Measurements from ENCODE around the gene ARHGEF10L. TPM values are rescaled to one million over a fixed set of nuclear protein-coding genes. Genes with fewer than 3 reads are reported as not detected.

The ARHGEF10L gene
- total RNA-seq, 4 donors from 2014 or later, result 38.5 to 73.8 (median 41.7) TPM

DNA sequence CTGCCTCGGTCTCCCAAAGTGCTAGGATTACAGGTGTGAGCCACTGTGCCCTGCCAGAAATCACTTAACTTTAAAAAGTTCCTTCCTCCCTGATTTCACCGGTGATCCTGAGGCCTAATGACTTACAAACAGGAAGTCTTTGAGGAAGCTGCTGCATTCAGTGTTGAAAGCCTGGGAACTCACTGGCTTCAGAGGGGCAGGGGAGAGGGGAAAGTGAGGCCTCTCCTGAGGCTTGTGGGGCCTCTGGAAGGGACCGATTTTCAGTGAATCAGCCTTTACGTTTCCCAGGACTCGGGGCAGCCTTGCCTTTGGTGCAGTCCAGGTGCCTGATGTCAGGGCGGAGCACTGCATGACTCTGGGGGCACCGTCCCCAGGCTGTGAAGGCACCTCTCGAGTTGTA is 30.1 kb upstream of the ARHGEF10L start:
- H3K27me3 ChIP-seq, result no peaks in the 10 kb centered on the region
- H3K27ac ChIP-seq, result no peak overlapping the region
- no peaks in the 10 kb centered on the region for H3K4me1 ChIP-seq
- no peak overlapping the region for H3K4me3 ChIP-seq
- no peak for TF ChIP-seq EP300 (IDR thresholded peaks at IDR 0.05)
- no peak for TF ChIP-seq POLR2A (IDR thresholded peaks at IDR 0.05)
- TF ChIP-seq, protein P1, sequence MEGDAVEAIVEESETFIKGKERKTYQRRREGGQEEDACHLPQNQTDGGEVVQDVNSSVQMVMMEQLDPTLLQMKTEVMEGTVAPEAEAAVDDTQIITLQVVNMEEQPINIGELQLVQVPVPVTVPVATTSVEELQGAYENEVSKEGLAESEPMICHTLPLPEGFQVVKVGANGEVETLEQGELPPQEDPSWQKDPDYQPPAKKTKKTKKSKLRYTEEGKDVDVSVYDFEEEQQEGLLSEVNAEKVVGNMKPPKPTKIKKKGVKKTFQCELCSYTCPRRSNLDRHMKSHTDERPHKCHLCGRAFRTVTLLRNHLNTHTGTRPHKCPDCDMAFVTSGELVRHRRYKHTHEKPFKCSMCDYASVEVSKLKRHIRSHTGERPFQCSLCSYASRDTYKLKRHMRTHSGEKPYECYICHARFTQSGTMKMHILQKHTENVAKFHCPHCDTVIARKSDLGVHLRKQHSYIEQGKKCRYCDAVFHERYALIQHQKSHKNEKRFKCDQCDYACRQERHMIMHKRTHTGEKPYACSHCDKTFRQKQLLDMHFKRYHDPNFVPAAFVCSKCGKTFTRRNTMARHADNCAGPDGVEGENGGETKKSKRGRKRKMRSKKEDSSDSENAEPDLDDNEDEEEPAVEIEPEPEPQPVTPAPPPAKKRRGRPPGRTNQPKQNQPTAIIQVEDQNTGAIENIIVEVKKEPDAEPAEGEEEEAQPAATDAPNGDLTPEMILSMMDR (IDR thresholded peaks at IDR 0.05), result no peak
- WGBS, 2 donors, result 44 to 64% methylated on average over 8 of the region's 8 CpGs
- no peak for DNase-seq (ENCODE audit: low spot score in 2 of 2)
- no peaks in the 10 kb centered on the region for H3K9me3 ChIP-seq
- no peaks in the 10 kb centered on the region for H3K36me3 ChIP-seq

DNA sequence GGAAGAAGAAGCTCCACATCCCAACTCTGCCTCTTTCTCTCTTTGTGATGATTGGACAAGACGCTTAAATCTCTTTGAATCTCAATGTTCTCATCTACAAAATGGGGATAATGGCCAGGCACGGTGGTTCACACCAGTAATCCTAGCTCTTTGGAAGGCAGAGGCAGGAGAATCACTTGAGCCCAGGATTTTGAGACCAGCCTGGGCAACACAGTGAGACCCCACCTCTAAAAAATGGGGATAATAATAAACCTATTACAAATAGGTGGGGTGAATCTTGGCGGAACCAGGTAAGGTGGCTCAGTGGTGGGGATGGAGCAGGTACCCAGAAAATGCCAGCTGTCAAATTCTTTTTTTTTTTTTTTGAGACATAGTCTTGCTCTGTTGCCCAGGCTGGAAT is 29.4 kb upstream of the ARHGEF10L start:
- Histone ChIP-seq H3K36me3 (no peaks in the 10 kb centered on the region), H3K4me3 (no peak overlapping the region), H3K4me1 (no peaks in the 10 kb centered on the region), H3K27ac (no peak overlapping the region), H3K9me3 (no peaks in the 10 kb centered on the region), H3K27me3 (no peaks in the 10 kb centered on the region)
- 91 to 93% methylated on average over 3 of the region's 3 CpGs for WGBS, 2 donors
- no peak for DNase-seq (ENCODE audit: low spot score in 2 of 2)
- TF ChIP-seq, protein P1 (IDR thresholded peaks at IDR 0.05), result no peak
- TF ChIP-seq EP300 (IDR thresholded peaks at IDR 0.05), result no peak
- no peak for TF ChIP-seq POLR2A (IDR thresholded peaks at IDR 0.05)

DNA sequence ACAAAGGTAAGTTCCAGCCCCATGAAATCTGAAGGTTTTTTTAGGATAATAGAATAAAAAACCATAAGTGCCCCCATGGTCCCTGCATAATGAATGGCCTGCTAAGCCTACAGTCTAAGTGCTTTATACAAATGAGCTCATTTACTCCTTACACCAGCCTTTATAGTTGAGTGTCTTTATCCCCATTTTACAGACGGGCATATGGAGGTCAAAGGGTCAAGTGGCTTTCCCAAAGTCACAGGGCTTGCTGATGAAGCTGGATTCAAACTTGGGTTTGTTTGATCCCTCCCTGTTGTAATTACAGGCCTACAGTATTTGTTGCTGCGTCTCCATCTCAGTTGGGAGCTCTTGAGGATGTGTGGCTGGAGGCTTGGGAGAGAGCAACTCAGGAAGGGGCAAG is 28.3 kb upstream of the ARHGEF10L start:
- H3K36me3 ChIP-seq, result no peaks in the 10 kb centered on the region
- DNase-seq (ENCODE audit: low spot score in 2 of 2), result no peak
- no peak for TF ChIP-seq EP300 (IDR thresholded peaks at IDR 0.05)
- TF ChIP-seq, protein P1 (IDR thresholded peaks at IDR 0.05), result no peak
- no peak for TF ChIP-seq POLR2A (IDR thresholded peaks at IDR 0.05)
- no peaks in the 10 kb centered on the region for H3K9me3 ChIP-seq
- peaks cover 0 to 6% (median 4%) of the 10 kb centered on the region in 4 donors for H3K4me1 ChIP-seq
- H3K4me3 ChIP-seq, result no peak overlapping the region
- WGBS, 2 donors, result 87 to 90% methylated on average over 2 of the region's 2 CpGs
- H3K27ac ChIP-seq, result no peak overlapping the region
- H3K27me3 ChIP-seq, result no peaks in the 10 kb centered on the region

DNA sequence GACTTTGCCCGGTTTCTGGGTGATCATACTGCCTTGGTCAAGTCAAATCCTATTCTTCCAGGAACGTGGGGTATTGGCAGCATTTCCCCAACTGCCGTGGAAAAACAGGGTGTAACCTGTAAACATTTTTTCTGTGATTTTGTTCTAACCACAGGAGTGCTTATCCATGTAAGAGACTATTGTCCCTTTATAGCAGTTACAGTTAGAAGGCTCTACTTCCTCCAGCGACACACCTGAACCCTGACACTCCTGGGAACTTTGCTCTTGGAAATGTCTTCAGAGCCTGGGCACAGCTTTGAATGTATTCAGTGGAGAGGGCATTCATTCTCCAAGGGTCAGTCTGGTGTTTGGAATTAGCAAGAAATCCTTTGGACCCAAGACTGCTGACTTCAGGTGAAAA is 26.4 kb upstream of the ARHGEF10L start:
- no peak overlapping the region for H3K27ac ChIP-seq
- DNase-seq (ENCODE audit: low spot score in 2 of 2), result no peak
- H3K4me1 ChIP-seq, result peaks cover 0 to 13% (median 7%) of the 10 kb centered on the region in 4 donors
- no peaks in the 10 kb centered on the region for H3K27me3 ChIP-seq
- no peak overlapping the region for H3K4me3 ChIP-seq
- 83 to 84% methylated on average over 4 of the region's 4 CpGs for WGBS, 2 donors
- TF ChIP-seq, protein P1 (IDR thresholded peaks at IDR 0.05), result no peak
- TF ChIP-seq POLR2A (IDR thresholded peaks at IDR 0.05) (no peak), EP300 (IDR thresholded peaks at IDR 0.05) (no peak)
- H3K36me3 ChIP-seq, result no peaks in the 10 kb centered on the region
- H3K9me3 ChIP-seq, result no peaks in the 10 kb centered on the region

DNA sequence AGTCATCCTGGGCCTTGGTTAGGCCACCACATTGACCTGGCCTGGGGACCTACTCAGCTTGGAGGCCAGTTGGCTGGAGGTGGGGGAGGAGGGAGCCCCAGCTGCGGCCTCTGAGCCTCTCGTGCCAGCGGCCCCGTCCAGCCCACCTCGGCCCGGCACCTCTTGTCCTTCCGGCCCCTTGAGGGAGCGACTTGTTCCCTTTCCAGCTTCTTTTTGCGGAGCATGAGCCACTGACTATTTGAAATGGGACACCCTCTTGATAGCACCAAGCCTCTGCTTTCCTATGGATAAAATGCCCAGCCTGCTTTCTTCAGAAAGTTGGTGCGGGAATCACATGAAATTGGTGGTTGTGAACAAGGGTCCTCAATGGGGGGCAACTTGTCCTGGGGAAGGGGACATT is 24.7 kb upstream of the ARHGEF10L start:
- TF ChIP-seq EP300 (IDR thresholded peaks at IDR 0.05), result no peak
- TF ChIP-seq POLR2A (IDR thresholded peaks at IDR 0.05), result no peak
- TF ChIP-seq, protein P1 (IDR thresholded peaks at IDR 0.05), result no peak

More for the DNA sequence above, 24.7 kb upstream of the ARHGEF10L start:
- DNase-seq (ENCODE audit: low spot score in 2 of 2), result no peak
- Histone ChIP-seq H3K27ac (no peak overlapping the region), H3K4me3 (no peak overlapping the region), H3K4me1 (peaks cover 0 to 13% (median 7%) of the 10 kb centered on the region in 4 donors), H3K27me3 (no peaks in the 10 kb centered on the region), H3K36me3 (no peaks in the 10 kb centered on the region), H3K9me3 (no peaks in the 10 kb centered on the region)
- whole genome bisulfite sequencing, 2 donors, result 90 to 91% methylated on average over 10 of the region's 10 CpGs
